Type B pancreatic cell (in vitro differentiated cells): ENCODE data around the gene HYDIN. TPM values are rescaled to one million over a fixed set of nuclear protein-coding genes. Genes with fewer than 3 reads are reported as not detected.

ENCODE experiments used
- DNase-seq: peaks from one replicate; pipeline ENCODE4 v3.0.0; 2021; ENCODE audit warnings: mixed read lengths; ENCODE audit not compliant: unreplicated experiment; ENCODE audit errors: extremely low spot score
- H3K27ac Mint-ChIP-seq: 2 replicates; pipeline ENCODE4 v1.8.0; 2021; ENCODE audit warnings: mild to moderate bottlenecking, mixed read lengths
- H3K27me3 Mint-ChIP-seq: 2 replicates; pipeline ENCODE4 v1.8.0; 2021; ENCODE audit warnings: mixed read lengths
- H3K36me3 Mint-ChIP-seq: 2 replicates; pipeline ENCODE4 v1.8.0; 2021; ENCODE audit warnings: mixed read lengths
- H3K4me1 Mint-ChIP-seq: one replicate; pipeline ENCODE4 v1.8.0; 2021; ENCODE audit warnings: mixed read lengths; ENCODE audit not compliant: unreplicated experiment
- H3K4me3 Mint-ChIP-seq: 2 replicates; pipeline ENCODE4 v1.8.0; 2021; ENCODE audit warnings: mild to moderate bottlenecking, mixed read lengths
- H3K9me3 Mint-ChIP-seq: 2 replicates; pipeline ENCODE4 v1.8.0; 2021; ENCODE audit warnings: mixed read lengths
- total RNA-seq: library from RNA; stranded (reverse); gene quantifications from 2 replicates; pipeline ENCODE4 v1.2.1, GENCODE V29; 2021; ENCODE audit warnings: low replicate concordance
- TF ChIP-seq, protein P1 (sequence below): fragments of 200-600 bp; sonication (generic); conservative IDR thresholded peaks from 2 replicates; pipeline ENCODE4 v1.5.0; 2021; ENCODE audit warnings: antibody characterized with exemption, mild to moderate bottlenecking

Gene HYDIN
- total RNA-seq, 1 donor from 2014 or later = 19.7 TPM

DNA sequence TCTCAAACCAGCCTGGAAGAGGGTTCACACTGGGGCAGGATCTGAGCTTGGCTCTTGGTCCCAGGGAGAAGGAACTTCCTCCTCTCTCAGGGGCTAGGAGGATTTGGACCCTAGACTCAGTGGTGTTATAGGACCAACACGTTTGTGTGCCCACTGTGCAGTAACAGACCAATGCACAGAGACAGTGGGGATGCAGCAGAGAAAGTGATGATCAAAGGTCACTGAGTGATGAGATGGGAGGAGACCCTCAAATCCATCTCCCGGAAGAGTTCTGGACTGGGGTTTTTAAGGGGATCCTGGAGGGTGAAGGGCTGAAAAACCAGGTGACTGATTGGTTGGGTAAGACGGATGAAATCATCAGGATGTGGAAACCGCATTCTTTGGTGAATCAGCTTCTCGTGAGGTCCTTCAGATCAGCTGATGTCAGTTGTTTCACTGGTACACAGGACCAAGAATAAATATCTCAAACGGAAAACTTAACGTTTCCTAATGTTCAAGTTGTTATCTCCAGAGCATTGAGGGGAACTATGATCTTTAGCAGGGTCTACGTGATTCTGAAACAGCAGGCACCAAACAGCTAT is 426.3 kb downstream of the HYDIN start:
- Mint-ChIP-seq H3K4me1 (peaks cover 11% of the 10 kb centered on the region), H3K36me3 (no peaks in the 10 kb centered on the region), H3K27me3 (peaks cover 25% of the 10 kb centered on the region), H3K9me3 (no peaks in the 10 kb centered on the region), H3K4me3 (no peak overlapping the region), H3K27ac (no peak overlapping the region)
- no peak for DNase-seq
- TF ChIP-seq, protein P1, sequence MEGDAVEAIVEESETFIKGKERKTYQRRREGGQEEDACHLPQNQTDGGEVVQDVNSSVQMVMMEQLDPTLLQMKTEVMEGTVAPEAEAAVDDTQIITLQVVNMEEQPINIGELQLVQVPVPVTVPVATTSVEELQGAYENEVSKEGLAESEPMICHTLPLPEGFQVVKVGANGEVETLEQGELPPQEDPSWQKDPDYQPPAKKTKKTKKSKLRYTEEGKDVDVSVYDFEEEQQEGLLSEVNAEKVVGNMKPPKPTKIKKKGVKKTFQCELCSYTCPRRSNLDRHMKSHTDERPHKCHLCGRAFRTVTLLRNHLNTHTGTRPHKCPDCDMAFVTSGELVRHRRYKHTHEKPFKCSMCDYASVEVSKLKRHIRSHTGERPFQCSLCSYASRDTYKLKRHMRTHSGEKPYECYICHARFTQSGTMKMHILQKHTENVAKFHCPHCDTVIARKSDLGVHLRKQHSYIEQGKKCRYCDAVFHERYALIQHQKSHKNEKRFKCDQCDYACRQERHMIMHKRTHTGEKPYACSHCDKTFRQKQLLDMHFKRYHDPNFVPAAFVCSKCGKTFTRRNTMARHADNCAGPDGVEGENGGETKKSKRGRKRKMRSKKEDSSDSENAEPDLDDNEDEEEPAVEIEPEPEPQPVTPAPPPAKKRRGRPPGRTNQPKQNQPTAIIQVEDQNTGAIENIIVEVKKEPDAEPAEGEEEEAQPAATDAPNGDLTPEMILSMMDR = no peak

DNA sequence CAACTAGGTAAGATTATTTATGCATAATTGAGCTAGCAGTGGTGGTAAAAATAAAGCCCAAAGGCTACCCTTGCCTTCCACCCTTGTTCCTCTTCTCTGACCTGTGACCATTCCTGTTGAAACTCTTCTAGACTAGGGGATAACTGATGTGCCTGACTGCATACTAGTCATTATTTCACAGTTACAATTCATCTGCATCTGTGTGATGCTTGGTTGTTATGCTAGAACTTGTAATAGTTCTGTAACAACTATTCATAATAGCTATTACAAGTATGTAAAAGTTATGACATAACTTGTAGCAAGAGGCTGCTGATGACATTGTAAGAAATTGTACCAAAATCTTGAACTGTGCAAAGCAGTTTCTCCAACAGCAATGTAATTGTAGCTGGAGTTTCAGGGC is 427.2 kb downstream of the HYDIN start:
- Mint-ChIP-seq H3K36me3 (no peaks in the 10 kb centered on the region), H3K4me1 (peaks cover 16% of the 10 kb centered on the region), H3K27ac (no peak overlapping the region), H3K4me3 (no peak overlapping the region), H3K9me3 (no peaks in the 10 kb centered on the region), H3K27me3 (peaks cover 25% of the 10 kb centered on the region)
- no peak for DNase-seq
- TF ChIP-seq, protein P1 = no peak

DNA sequence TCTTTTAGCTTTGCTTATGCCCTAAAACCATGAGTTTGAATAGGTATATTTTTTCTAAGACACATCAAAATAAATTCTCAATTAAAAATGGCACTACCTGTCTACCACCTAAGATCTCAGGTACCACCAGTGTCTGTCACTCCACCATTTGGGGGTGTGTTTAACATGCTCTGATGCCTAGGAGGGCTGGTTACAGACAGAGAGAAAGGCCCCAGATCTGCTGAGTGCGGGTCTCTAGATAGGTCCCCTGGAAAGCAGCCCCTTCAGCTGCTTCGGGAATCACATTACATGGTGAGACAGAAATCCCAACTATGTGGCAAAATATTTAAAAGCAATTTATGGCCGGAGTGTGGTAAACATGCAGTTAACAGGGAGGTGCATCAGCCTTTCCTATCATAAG is 428.9 kb downstream of the HYDIN start:
- Mint-ChIP-seq H3K9me3 (no peaks in the 10 kb centered on the region), H3K27ac (peak overlapping the region; percentile 83), H3K36me3 (no peaks in the 10 kb centered on the region), H3K27me3 (peaks cover 16% of the 10 kb centered on the region), H3K4me3 (peak overlapping the region; percentile 88), H3K4me1 (peaks cover 16% of the 10 kb centered on the region)
- DNase-seq = no peak
- TF ChIP-seq, protein P1 = no peak

DNA sequence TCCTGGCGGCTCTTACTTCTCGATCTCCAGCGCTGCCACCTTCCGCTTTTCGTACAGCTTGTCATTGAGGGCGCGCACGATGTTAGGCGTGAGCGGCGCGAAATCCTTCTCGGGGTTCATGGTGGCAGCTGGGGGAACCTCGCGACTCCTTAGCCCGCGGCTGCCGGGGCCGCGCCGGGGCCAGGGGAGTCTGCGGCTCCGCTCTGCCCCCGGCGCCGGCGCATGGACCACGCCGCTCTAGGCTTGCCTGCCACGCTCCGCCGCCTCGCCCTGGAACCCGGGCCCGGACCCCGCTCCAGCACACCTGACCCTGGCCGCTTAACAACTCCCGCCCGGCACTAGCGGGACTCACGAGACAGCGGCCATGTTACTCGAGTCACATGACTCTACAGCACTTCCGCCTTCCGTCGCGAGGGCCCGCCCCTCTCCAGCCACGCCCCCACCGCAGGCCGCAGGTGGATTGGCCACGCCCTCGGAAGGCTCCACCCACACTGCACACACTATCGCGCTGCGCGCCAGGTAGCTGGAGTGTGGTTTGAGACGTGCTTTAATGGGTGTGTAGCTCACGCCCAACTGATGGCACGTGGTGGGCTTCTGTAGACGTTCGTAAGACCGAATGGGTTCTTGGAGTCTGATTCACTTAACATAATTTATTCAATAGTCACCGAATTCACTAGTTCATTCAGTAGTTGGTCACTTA is 429.6 kb downstream of the HYDIN start, which contains the start of gene VAC14:
TSS of gene VAC14 (minus strand) at position 378 of the 700 bp plus-strand sequence. CDS start at position 120, 258 bp downstream.
- Mint-ChIP-seq H3K9me3 (no peaks in the 10 kb centered on the region), H3K4me1 (peaks cover 16% of the 10 kb centered on the region)
- TF ChIP-seq, protein P1 = no peak

DNA sequence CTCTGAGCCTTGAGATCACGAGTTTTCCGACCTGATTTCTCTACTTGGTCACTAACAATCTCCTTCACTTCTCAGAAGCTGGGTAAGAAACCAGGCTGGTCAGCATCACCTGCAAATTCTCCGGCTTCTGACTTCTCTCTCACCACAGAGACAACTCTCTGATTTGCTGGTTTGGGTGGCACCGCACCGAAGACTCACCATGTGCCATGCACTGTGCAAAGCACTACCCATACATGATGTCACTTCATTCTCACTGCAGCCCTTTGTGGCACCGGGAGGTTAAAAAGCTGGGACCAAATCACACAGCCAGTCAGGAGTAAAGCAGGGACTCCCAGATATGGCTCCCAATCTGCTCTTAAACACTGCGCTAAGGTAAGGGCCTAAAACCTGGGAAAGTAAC is 430.2 kb downstream of the HYDIN start:
- no peak for DNase-seq
- H3K27me3 Mint-ChIP-seq = peaks cover 15% of the 10 kb centered on the region
- H3K36me3 Mint-ChIP-seq = no peaks in the 10 kb centered on the region
- peak overlapping the region; percentile 88 for H3K4me3 Mint-ChIP-seq
- TF ChIP-seq, protein P1 = no peak
- H3K27ac Mint-ChIP-seq = peak overlapping the region; percentile 83
- H3K9me3 Mint-ChIP-seq = no peaks in the 10 kb centered on the region
- peaks cover 16% of the 10 kb centered on the region for H3K4me1 Mint-ChIP-seq

More for the DNA sequence above, 429.6 kb downstream of the HYDIN start, which contains the start of gene VAC14:
- Mint-ChIP-seq H3K36me3 (no peaks in the 10 kb centered on the region), H3K27ac (peak within 1 kb of the TSS; percentile 83), H3K4me3 (peak within 1 kb of the TSS; percentile 88), H3K27me3 (peaks cover 15% of the 10 kb centered on the region)
- DNase-seq = peak; percentile 94
